Tibial nerve (tissue), 4 donors: Measurements from ENCODE around the gene IL1RAPL2. TPM values are rescaled to one million over a fixed set of nuclear protein-coding genes. Genes with fewer than 3 reads are reported as not detected.

Experiments
- DNase-seq, 2 donors: peaks; one replicate each; pipeline ENCODE4 v3.0.0-alpha.2; 2019; ENCODE audit warnings: low spot score in 2 of 2
- H3K27ac ChIP-seq, 4 donors: fragments of 200-600 bp; sonication (generic) in 3 of 4; one replicate each; pipeline ENCODE4 v1.5.1; 2017 to 2019; ENCODE audit warnings: mild to moderate bottlenecking in 1 of 4
- H3K27me3 ChIP-seq, 2 donors: fragments of 200-600 bp; sonication (generic) in 1 of 2; one replicate each; pipeline versions ENCODE4 v1.5.1 to v1.6.0; 2017 to 2019
- H3K36me3 ChIP-seq, 3 donors: fragments of 200-600 bp; sonication (generic); one replicate each; pipeline ENCODE4 v1.5.1; 2018 to 2019
- H3K4me1 ChIP-seq, 4 donors: fragments of 200-600 bp; sonication (generic) in 3 of 4; one replicate each; pipeline ENCODE4 v1.5.1; 2017 to 2019
- H3K4me3 ChIP-seq, 4 donors: fragments of 200-600 bp; sonication (generic) in 3 of 4; one replicate each; pipeline ENCODE4 v1.5.1; 2017 to 2019; ENCODE audit warnings: mild to moderate bottlenecking in 1 of 4, moderate library complexity in 1 of 4
- H3K9me3 ChIP-seq, 4 donors: fragments of 200-600 bp; sonication (generic) in 3 of 4; one replicate each; pipeline ENCODE4 v1.5.1; 2017 to 2019
- CTCF ChIP-seq, 5 experiments: fragments of 200-600 bp in 3 of 5; fragments of 450-650 bp in 2 of 5; sonication (generic) in 3 of 5; IDR thresholded peaks; one replicate each; pipeline ENCODE4 v1.5.1; 2016 to 2019; ENCODE audit warnings: antibody characterized with exemption in 5 of 5, mild to moderate bottlenecking in 3 of 5, moderate library complexity in 2 of 5
- EP300 ChIP-seq, 2 donors: sonication (generic); formaldehyde crosslinking; IDR thresholded peaks; one replicate each; pipeline ENCODE4 v1.6.1; 2017; ENCODE audit warnings: antibody characterized with exemption in 2 of 2, mild to moderate bottlenecking in 1 of 2
- POLR2A ChIP-seq, 2 donors: fragments of 450-650 bp; IDR thresholded peaks; one replicate each; pipeline ENCODE4 v1.6.1; 2017; ENCODE audit warnings: antibody characterized with exemption in 2 of 2, mild to moderate bottlenecking in 2 of 2, moderate library complexity in 2 of 2
- WGBS, 2 donors: methylation state at CpG; one replicate each; pipeline ENCODE4 v1.1.5; 2018; 5-methylcytosine and 5-hydroxymethylcytosine counted together
- total RNA-seq, 4 donors: library from RNA; depleted of rRNA; stranded (reverse); fragments of >200 nt; gene quantifications; one replicate each; pipeline ENCODE4 v1.1.0, GENCODE V29; 2016

IL1RAPL2 gene
- total RNA-seq, 4 donors from 2014 or later, result not detected

- TF ChIP-seq EP300 (IDR thresholded peaks at IDR 0.05) (no peak), POLR2A (IDR thresholded peaks at IDR 0.05) (no peak), CTCF (IDR thresholded peaks at IDR 0.05) (no peak)
- 63 to 69% methylated on average over 4 of the region's 4 CpGs for WGBS, 2 donors
- Histone ChIP-seq H3K36me3 (no peaks in the 10 kb centered on the region), H3K9me3 (no peaks in the 10 kb centered on the region), H3K27ac (no peak overlapping the region), H3K4me1 (no peaks in the 10 kb centered on the region), H3K27me3 (peaks cover 0 to 20% of the 10 kb centered on the region in 2 donors), H3K4me3 (no peak overlapping the region)
- no peak for DNase-seq
Measured at GRCh38 chrX:104707042-104707441, 141.0 kb downstream of the IL1RAPL2 start.

- Histone ChIP-seq H3K36me3 (no peaks in the 10 kb centered on the region), H3K27ac (no peak overlapping the region), H3K4me3 (no peak overlapping the region), H3K4me1 (no peaks in the 10 kb centered on the region), H3K27me3 (peaks cover 0 to 20% of the 10 kb centered on the region in 2 donors), H3K9me3 (no peaks in the 10 kb centered on the region)
- no peak for TF ChIP-seq CTCF (IDR thresholded peaks at IDR 0.05)
- no peak for DNase-seq
Measured at GRCh38 chrX:104707572-104707971, 141.6 kb downstream of the IL1RAPL2 start.

GRCh38 chrX:104712515-104712914 is 146.5 kb downstream of the IL1RAPL2 start:
- Histone ChIP-seq H3K27me3 (peaks cover 0 to 10% of the 10 kb centered on the region in 2 donors), H3K27ac (no peak overlapping the region), H3K36me3 (no peaks in the 10 kb centered on the region), H3K4me3 (no peak overlapping the region), H3K4me1 (no peaks in the 10 kb centered on the region), H3K9me3 (no peaks in the 10 kb centered on the region)
- 6 to 23% methylated on average over 1 of the region's 1 CpG for WGBS, 2 donors
- DNase-seq, result no peak
- no peak for TF ChIP-seq POLR2A (IDR thresholded peaks at IDR 0.05)
- no peak for TF ChIP-seq CTCF (IDR thresholded peaks at IDR 0.05)
- TF ChIP-seq EP300 (IDR thresholded peaks at IDR 0.05), result no peak

- no peak overlapping the region for H3K27ac ChIP-seq
- no peak overlapping the region for H3K4me3 ChIP-seq
- H3K4me1 ChIP-seq, result no peaks in the 10 kb centered on the region
- H3K27me3 ChIP-seq, result no peaks in the 10 kb centered on the region
- no peak for TF ChIP-seq CTCF (IDR thresholded peaks at IDR 0.05)
- TF ChIP-seq EP300 (IDR thresholded peaks at IDR 0.05), result no peak
- no peak for TF ChIP-seq POLR2A (IDR thresholded peaks at IDR 0.05)
- no peak for DNase-seq
- WGBS, 2 donors, result 62 to 75% methylated on average over 3 of the region's 3 CpGs
- no peaks in the 10 kb centered on the region for H3K9me3 ChIP-seq
- H3K36me3 ChIP-seq, result no peaks in the 10 kb centered on the region
Measured at GRCh38 chrX:104721854-104722253, 155.9 kb downstream of the IL1RAPL2 start.

GRCh38 chrX:104728456-104728855 is 162.5 kb downstream of the IL1RAPL2 start:
- no peak for TF ChIP-seq EP300 (IDR thresholded peaks at IDR 0.05)
- no peak for TF ChIP-seq CTCF (IDR thresholded peaks at IDR 0.05)
- TF ChIP-seq POLR2A (IDR thresholded peaks at IDR 0.05), result no peak
- H3K4me1 ChIP-seq, result no peaks in the 10 kb centered on the region

More at GRCh38 chrX:104728456-104728855, 162.5 kb downstream of the IL1RAPL2 start:
- H3K4me3 ChIP-seq, result no peak overlapping the region
- no peak for DNase-seq
- no peak overlapping the region for H3K27ac ChIP-seq
- H3K27me3 ChIP-seq, result peaks cover 0 to 3% of the 10 kb centered on the region in 2 donors
- H3K36me3 ChIP-seq, result no peaks in the 10 kb centered on the region
- WGBS, 2 donors, result 70 to 72% methylated on average over 3 of the region's 3 CpGs
- H3K9me3 ChIP-seq, result no peaks in the 10 kb centered on the region
